Activated CD8-positive, alpha-beta memory T cell treated with anti-CD3 and anti-CD28 coated beads, Interleukin-2, amount 50 U/mL, for 4 hours (primary cell): ENCODE results near the gene MYOD1.

ENCODE experiments used
- DNase-seq: peaks from one replicate; pipeline ENCODE4 v3.0.0-alpha.2; 2020

MYOD1 gene

DNA sequence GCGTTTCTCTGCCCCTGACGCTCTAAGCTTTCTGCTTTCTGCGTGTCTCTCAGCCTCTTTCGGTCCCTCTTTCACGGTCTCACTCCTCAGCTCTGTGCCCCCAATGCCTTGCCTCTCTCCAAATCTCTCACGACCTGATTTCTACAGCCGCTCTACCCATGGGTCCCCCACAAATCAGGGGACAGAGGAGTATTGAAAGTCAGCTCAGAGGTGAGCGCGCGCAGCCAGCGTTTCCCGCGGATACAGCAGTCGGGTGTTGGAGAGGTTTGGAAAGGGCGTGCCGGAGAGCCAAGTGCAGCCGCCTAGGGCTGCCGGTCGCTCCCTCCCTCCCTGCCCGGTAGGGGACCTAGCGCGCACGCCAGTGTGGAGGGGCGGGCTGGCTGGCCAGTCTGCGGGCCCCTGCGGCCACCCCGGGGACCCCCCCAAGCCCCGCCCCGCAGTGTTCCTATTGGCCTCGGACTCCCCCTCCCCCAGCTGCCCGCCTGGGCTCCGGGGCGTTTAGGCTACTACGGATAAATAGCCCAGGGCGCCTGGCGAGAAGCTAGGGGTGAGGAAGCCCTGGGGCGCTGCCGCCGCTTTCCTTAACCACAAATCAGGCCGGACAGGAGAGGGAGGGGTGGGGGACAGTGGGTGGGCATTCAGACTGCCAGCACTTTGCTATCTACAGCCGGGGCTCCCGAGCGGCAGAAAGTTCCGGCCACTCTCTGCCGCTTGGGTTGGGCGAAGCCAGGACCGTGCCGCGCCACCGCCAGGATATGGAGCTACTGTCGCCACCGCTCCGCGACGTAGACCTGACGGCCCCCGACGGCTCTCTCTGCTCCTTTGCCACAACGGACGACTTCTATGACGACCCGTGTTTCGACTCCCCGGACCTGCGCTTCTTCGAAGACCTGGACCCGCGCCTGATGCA, at the start of gene MYOD1:
Gene MYOD1 (plus strand): TSS at position 544 of the 910 bp plus-strand sequence. CDS start 212 bp downstream, at position 756.
- no peak for DNase-seq

DNA sequence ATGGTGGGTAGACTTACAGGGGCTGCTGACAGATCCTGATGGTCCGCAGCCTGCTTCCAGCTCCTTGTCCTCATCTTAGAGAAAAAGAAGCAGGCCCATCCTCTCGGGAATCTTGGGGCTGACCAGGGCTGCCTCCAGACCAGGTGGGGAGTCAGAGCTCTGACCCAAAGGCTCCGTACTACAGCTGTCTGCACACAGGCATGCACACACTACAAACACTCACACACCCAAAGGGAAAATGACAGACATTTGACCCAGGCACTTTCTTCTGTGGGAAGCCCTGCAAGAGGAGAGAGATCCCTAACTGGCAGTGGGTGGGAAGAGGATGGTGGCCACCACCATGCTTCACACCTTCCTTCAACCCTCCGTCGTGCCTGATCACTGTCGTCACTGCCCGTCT, 46.9 kb upstream of the MYOD1 start:
- DNase-seq, result no peak

DNA sequence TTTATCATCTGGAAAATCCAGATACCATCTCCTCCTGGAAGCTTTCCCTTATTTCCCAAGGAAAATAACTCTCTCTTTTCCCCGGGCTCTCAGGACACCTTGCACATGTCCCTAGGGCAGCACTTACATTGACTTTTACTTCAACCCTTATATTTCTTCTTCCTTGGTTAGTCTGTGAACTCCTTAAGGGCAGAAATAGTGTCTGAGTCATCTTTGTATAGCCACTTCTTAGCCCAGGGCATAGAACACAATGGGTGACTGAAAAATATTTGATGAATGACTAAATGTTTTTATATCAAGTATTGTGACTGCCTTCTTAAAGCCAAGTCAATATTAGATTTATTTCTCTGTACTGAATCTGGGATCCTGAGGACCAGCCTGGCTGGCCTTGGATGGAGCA, 45.4 kb upstream of the MYOD1 start:
- no peak for DNase-seq

GRCh38 chr11:17682848-17683247, 36.5 kb upstream of the MYOD1 start:
- no peak for DNase-seq

DNA sequence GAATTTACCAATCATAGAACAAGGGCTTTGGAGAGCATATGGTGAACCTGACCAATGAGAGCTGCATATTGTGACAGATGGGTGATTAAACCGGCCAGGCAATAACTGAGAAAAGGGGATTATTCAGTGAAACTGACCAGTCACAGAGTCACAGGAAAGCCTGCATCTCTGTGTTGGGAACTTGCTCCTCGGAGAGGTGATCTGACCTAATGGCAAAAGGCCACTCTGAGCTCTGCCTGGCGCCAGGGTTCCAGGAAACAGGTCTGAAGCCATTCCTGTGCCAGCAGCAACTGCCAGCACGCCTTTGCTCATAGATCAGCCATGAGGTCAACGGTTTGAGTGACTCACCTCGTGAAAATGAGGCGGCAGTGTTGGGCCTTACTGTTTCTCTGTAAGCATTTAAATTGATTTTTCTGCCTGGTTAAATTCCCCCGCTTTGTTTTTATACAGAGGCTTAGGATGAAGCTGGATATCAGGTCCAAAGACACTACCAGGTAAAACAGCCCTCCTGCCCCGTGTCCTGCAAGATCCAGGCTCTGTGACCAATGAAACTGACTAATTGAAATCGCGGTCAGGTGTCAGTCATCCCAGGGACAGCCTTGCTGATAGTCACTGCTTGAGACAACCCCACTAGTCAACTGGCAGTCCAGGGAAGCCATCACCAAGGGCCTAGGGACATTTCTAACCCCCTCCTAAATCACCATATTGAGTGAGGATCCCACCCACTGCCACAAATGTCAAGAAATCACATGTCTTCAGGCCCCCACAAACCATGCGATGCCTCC, 35.8 kb upstream of the MYOD1 start:
- DNase-seq, result no peak

DNA sequence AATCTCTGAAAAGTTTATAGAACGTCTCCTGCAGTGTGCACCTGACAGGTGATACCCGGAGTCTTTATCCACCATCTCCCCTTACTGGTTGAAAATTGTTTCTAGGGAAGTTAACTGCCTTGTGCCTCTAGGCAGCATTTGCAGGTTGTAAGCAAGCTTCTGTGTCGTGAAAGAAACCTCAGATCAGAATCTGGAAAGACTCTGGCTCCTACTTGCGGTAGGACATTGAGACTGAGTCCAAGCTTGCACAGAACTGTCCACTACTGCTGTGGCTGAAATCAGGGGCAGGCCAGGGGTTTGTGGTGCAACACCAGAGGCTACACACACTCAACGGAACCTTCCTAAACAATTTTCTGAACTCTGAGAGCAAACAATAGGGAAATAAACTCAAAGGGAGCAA, 34.8 kb upstream of the MYOD1 start:
- no peak for DNase-seq

DNA sequence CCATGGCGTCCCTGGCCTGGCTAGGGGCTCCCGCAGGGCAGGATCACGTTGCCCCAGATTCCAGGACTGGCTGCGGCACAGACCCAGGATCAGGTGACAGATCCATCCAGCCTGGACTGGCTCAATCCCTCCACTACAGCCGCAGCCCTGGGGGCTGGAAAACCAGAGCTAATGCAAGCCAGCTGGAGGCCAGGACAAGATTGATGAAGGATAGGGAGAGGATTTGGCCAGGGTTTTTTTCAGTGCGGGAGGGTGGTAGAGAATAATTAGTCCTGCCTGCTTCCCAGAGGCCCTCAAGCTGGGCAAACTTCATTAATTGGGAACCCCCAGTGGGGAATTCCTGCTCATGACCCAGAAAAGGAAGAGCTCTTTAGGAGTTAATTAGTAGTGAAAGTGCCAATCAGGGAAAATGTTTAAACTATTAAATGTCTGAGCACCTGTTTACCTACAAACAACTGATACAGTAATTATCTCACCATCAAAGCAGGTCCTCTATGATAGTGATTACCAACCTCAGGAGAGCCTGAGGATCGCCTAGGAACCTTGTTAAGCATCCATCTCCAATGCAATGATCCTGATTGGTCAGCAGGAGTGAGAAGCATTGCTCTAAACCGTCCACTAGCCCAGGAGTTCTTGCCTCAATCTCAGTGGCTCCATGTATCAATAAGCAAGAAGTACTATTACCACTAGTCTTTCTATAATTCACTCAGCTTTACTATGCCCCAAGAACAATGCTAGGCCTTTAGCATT, 33.0 kb upstream of the MYOD1 start:
- DNase-seq, result no peak

- no peak for DNase-seq
Measured at GRCh38 chr11:17687946-17688670, 31.3 kb upstream of the MYOD1 start.

- DNase-seq, result no peak
Measured at GRCh38 chr11:17691550-17691949, 27.8 kb upstream of the MYOD1 start.

- DNase-seq, result no peak
Measured at GRCh38 chr11:17691976-17692375, 27.4 kb upstream of the MYOD1 start.

GRCh38 chr11:17692931-17693330, 26.4 kb upstream of the MYOD1 start:
- no peak for DNase-seq

GRCh38 chr11:17693531-17693930, 25.8 kb upstream of the MYOD1 start:
- DNase-seq, result no peak

DNA sequence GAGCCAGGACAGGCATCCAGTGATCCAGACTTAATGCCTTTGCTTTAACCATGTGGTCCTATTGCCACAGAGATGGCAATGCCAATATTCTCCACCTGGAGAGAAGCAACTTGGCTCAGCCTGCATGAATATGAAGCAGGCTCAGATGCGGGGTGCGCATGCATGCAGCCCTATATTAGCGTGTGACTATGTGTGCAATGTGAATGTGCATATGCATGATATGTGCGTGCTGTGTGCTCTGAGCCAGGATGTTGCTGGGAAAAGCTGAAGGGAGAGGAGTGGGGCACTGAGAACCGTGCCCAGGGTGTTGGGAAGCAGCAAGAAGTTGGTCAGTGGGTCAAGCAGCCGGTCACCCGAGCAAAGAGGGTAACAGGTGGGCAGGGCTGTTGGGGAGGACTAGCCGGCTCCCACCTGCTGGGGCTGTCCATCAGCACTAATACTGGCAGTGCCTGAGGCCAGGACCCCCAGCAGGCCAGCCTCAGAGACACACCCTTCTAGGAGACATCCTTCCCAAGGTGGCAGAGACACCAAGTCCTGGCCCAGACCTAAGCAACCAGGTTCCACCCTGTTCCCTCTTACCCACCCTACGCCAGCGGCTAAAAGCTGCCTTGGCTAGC, 24.8 kb upstream of the MYOD1 start:
- DNase-seq, result no peak

DNA sequence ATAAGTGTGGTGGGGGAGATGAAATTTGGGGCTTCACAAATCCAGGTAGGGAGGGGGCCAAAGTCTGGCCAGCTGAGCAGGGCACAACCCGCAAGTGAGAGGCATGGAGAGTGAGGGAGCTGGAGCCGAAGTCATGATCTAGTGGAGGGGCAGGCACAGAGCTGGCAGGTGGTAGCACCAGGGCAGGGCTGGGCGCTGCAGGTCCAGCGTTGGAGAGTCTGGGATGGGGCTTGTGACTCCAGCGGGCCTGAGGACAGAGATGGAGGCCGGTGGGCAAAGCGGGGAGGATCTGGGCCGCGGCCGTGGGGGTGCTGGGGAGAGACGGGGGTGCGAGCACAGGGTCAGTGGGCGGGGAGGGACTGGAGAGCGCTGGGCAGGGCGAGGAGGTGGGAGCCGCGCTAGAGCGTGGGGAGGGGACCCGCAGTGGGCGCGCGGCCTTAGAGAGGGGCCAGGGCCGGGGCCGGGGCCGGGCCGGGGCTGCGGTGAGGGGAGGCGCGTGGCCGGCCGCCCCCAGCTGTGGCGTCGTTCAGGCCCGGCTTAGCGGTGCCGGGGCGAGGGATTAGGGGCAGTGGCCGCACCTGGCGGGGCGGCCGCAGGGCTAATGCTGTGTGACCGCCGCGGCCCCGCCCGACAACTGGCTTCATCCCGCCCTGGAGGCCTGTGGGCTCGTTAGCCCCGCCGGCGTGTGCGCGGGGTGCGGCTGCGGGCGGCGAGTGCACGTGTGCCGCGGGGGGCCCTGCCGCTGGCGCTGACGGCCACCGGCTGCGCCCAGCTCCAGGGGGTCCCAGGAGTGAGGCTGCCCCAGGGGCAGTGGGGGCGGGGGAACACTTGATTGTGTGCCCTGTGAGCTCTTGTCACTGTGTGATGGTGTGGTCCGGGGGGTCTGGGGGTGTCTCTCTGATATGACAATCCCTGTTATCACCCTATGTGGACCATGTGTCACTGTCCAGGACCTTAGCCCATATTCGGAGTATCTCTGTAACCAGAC, 23.6 kb upstream of the MYOD1 start:
- no peak for DNase-seq

GRCh38 chr11:17696741-17697140, 22.6 kb upstream of the MYOD1 start:
- DNase-seq, result no peak

GRCh38 chr11:17697175-17697949, 22.0 kb upstream of the MYOD1 start:
- no peak for DNase-seq

DNA sequence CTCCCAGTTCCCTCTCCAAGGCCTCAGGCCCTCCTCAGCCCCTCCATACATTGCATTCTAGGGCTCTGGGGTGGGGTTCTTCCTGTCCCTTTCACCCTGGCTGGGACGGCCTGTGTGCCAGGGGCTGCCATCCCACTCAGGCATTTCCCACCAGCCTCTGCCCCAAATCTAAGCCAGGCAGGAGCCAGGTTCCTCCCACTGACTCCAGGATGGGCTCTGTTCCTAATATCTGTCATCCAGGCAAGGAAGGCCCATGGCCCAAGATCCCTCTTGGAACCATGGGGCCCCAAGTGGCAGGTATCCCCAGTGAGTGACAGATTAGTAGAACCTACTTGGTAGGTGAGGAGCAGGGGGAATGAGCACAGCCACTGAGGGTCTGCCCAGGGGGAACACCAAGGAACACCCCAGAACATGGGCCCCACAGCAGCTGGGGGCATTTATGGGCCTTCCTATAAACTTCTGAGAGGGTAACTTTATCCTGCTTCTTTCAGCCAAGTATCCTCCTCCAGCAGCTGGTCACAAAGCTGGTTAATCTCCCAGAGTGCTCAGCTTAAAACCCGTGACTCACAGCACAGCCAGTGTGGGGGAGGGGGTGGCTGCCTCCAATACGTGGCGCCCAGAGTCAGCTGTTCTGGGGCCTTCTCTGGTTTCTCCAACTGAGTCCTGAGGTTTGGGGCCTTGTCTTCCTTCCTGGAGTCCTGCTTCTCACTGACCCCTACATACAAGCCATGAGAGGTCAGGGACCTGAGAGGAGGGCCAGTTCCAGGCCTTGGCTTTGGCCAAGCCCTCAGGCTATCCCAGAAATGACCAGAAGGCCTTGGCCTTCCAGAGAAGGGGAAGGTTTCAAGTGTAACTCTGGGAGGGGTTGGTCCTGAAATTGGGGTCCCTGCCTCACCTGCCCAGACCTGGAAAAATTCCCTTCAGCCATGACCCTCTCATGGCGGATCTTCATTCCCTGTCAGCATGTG, 19.9 kb upstream of the MYOD1 start:
- no peak for DNase-seq

- no peak for DNase-seq
Measured at GRCh38 chr11:17700991-17701390, 18.4 kb upstream of the MYOD1 start.

GRCh38 chr11:17702876-17703275, 16.5 kb upstream of the MYOD1 start:
- DNase-seq, result no peak
